HL-60 (cell line): ENCODE data around the gene PDE5A.

Source experiments
- GABPA ChIP-seq: IDR thresholded peaks from 2 replicates; pipeline ENCODE4 v1.6.1; 2012; ENCODE audit warnings: low read depth
- POLR2AphosphoS5 ChIP-seq: IDR thresholded peaks from 2 replicates; pipeline ENCODE4 v1.6.1; 2012; ENCODE audit warnings: low read depth
- SPI1 ChIP-seq: IDR thresholded peaks from 2 replicates; pipeline ENCODE4 v1.6.1; 2012; ENCODE audit warnings: low read depth, mild to moderate bottlenecking, borderline replicate concordance
- TF ChIP-seq, protein P1 (sequence below): IDR thresholded peaks from one replicate; pipeline ENCODE4 v1.5.1; 2011; ENCODE audit warnings: low read length, control low read depth, inconsistent platforms; ENCODE audit not compliant: insufficient read depth
- TF ChIP-seq, protein P2 (sequence below): IDR thresholded peaks from 2 replicates; pipeline ENCODE4 v1.6.1; 2012; ENCODE audit warnings: low read depth; ENCODE audit not compliant: insufficient replicate concordance

DNA sequence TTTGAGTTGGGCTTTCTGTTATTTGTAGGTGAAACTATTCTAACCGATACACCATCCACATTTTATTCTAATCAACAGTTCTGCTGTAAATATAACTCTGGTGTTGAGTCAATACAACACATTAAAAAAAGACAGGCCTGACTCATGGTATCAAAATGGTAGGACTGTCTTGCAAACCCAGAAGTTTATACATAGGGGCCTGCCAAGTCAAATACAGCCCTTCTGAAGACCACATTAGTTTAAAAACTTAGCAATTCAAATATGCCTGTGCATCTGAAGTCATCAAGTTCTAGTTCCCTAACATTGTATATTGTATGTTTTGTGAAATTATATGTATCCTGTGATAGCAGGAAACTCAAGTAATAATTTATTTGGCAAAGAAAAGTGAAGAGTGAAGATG lies 24.4 kb upstream of the PDE5A start:
- TF ChIP-seq POLR2AphosphoS5 (no peak), SPI1 (no peak), GABPA (no peak)
- TF ChIP-seq, protein P1, sequence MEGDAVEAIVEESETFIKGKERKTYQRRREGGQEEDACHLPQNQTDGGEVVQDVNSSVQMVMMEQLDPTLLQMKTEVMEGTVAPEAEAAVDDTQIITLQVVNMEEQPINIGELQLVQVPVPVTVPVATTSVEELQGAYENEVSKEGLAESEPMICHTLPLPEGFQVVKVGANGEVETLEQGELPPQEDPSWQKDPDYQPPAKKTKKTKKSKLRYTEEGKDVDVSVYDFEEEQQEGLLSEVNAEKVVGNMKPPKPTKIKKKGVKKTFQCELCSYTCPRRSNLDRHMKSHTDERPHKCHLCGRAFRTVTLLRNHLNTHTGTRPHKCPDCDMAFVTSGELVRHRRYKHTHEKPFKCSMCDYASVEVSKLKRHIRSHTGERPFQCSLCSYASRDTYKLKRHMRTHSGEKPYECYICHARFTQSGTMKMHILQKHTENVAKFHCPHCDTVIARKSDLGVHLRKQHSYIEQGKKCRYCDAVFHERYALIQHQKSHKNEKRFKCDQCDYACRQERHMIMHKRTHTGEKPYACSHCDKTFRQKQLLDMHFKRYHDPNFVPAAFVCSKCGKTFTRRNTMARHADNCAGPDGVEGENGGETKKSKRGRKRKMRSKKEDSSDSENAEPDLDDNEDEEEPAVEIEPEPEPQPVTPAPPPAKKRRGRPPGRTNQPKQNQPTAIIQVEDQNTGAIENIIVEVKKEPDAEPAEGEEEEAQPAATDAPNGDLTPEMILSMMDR: no peak
- TF ChIP-seq, protein P2, sequence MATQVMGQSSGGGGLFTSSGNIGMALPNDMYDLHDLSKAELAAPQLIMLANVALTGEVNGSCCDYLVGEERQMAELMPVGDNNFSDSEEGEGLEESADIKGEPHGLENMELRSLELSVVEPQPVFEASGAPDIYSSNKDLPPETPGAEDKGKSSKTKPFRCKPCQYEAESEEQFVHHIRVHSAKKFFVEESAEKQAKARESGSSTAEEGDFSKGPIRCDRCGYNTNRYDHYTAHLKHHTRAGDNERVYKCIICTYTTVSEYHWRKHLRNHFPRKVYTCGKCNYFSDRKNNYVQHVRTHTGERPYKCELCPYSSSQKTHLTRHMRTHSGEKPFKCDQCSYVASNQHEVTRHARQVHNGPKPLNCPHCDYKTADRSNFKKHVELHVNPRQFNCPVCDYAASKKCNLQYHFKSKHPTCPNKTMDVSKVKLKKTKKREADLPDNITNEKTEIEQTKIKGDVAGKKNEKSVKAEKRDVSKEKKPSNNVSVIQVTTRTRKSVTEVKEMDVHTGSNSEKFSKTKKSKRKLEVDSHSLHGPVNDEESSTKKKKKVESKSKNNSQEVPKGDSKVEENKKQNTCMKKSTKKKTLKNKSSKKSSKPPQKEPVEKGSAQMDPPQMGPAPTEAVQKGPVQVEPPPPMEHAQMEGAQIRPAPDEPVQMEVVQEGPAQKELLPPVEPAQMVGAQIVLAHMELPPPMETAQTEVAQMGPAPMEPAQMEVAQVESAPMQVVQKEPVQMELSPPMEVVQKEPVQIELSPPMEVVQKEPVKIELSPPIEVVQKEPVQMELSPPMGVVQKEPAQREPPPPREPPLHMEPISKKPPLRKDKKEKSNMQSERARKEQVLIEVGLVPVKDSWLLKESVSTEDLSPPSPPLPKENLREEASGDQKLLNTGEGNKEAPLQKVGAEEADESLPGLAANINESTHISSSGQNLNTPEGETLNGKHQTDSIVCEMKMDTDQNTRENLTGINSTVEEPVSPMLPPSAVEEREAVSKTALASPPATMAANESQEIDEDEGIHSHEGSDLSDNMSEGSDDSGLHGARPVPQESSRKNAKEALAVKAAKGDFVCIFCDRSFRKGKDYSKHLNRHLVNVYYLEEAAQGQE: no peak
